Activated CD8-positive, alpha-beta T cell treated with anti-CD3 and anti-CD28 coated beads for 36 hours (primary cell): ENCODE results near the gene P3R3URF. TPM values are rescaled to one million over a fixed set of nuclear protein-coding genes. Genes with fewer than 3 reads are reported as not detected.

Experiments
- ATAC-seq: fragments of 200-7000 bp; cut with Tn5 transposase; one replicate; pipeline ENCODE4 v1.10.0; 2021; ENCODE audit warnings: mild to moderate bottlenecking, moderate library complexity
- CTCF ChIA-PET: fragments of 350-600 bp; sonication (Branson Sonifier 250); formaldehyde crosslinking; loops from one replicate; lab custom pipeline; 2021; ENCODE audit warnings: antibody characterized with exemption; lab: Charles Lee
- POLR2A ChIA-PET: fragments of 350-600 bp; sonication (Branson Sonifier 250); formaldehyde crosslinking; loops from one replicate; lab custom pipeline; 2021; ENCODE audit warnings: antibody characterized with exemption; lab: Charles Lee
- DNase-seq: peaks from one replicate; pipeline ENCODE4 v3.0.0-alpha.2; 2020
- H3K27ac Mint-ChIP-seq: one replicate; pipeline ENCODE4 v1.8.0; 2021; ENCODE audit warnings: mild to moderate bottlenecking, mixed read lengths
- H3K27me3 Mint-ChIP-seq: one replicate; pipeline ENCODE4 v1.8.0; 2021; ENCODE audit warnings: mixed read lengths
- H3K36me3 Mint-ChIP-seq: one replicate; pipeline ENCODE4 v1.8.0; 2021; ENCODE audit warnings: low read depth, mixed read lengths
- H3K4me1 Mint-ChIP-seq: one replicate; pipeline ENCODE4 v1.8.0; 2021; ENCODE audit warnings: low read depth, mixed read lengths
- H3K4me3 Mint-ChIP-seq: one replicate; pipeline ENCODE4 v1.8.0; 2021; ENCODE audit warnings: mild to moderate bottlenecking, moderate library complexity, mixed read lengths
- H3K9me3 Mint-ChIP-seq: one replicate; pipeline ENCODE4 v1.8.0; 2021; ENCODE audit warnings: mixed read lengths
- CTCF ChIP-seq: fragments of 200-600 bp; IDR thresholded peaks from one replicate; pipeline ENCODE4 v1.8.0; 2022; ENCODE audit warnings: antibody characterized with exemption, mild to moderate bottlenecking
- intact Hi-C: fragments of 100-400 bp; cut with micrococcal nuclease; formaldehyde crosslinking; loops from one replicate; pipeline ENCODE4 v1.10.0; 2022
- total RNA-seq, 2 experiments: library from RNA; stranded (reverse); gene quantifications; one replicate each; pipeline ENCODE4 v1.2.3, GENCODE V29; 2021

P3R3URF gene
- total RNA-seq, 2 experiments from 2014 or later = not detected

GRCh38 chr1:46203738-46204405 lies 27.6 kb upstream of the P3R3URF start:
- ChIA-PET POLR2A (no interaction called here), CTCF (interaction anchor here (0.7 to 3.2 kb wide), 5 partner anchors 9 to 24 kb away, joined by 3 to 13 read pairs (median 5); no protein-coding TSS in a partner anchor)
- peak overlapping the region; percentile 76 for H3K4me3 Mint-ChIP-seq
- H3K27me3 Mint-ChIP-seq = peaks cover 1% of the 10 kb centered on the region
- no peak overlapping the region for H3K27ac Mint-ChIP-seq
- H3K4me1 Mint-ChIP-seq = peaks cover 10% of the 10 kb centered on the region
- no peaks in the 10 kb centered on the region for H3K9me3 Mint-ChIP-seq
- intact Hi-C loops = no loop called here
- no peaks in the 10 kb centered on the region for H3K36me3 Mint-ChIP-seq
- no peak for TF ChIP-seq CTCF
- no peak for DNase-seq
- no peak for ATAC-seq

- ChIA-PET POLR2A (interaction anchor here (0.6 to 1.6 kb wide), 5 partner anchors 12 to 425 kb away, joined by 3 to 5 read pairs (median 3); no protein-coding TSS in a partner anchor), CTCF (interaction anchor here (1.2 to 2.2 kb wide), 3 partner anchors 18 to 57 kb away, joined by 3 to 21 read pairs (median 3); no protein-coding TSS in a partner anchor)
- H3K27me3 Mint-ChIP-seq = peaks cover 1% of the 10 kb centered on the region
- DNase-seq = no peak
- peaks cover 20% of the 10 kb centered on the region for H3K4me1 Mint-ChIP-seq
- peak overlapping the region; percentile 85 for H3K4me3 Mint-ChIP-seq
- no peaks in the 10 kb centered on the region for H3K9me3 Mint-ChIP-seq
- H3K27ac Mint-ChIP-seq = peak overlapping the region; percentile 15
- no peak for ATAC-seq
- no peak for TF ChIP-seq CTCF
- no peaks in the 10 kb centered on the region for H3K36me3 Mint-ChIP-seq
- intact Hi-C loops = no loop called here
Measured at GRCh38 chr1:46199233-46199749, 23.0 kb upstream of the P3R3URF start.

DNA sequence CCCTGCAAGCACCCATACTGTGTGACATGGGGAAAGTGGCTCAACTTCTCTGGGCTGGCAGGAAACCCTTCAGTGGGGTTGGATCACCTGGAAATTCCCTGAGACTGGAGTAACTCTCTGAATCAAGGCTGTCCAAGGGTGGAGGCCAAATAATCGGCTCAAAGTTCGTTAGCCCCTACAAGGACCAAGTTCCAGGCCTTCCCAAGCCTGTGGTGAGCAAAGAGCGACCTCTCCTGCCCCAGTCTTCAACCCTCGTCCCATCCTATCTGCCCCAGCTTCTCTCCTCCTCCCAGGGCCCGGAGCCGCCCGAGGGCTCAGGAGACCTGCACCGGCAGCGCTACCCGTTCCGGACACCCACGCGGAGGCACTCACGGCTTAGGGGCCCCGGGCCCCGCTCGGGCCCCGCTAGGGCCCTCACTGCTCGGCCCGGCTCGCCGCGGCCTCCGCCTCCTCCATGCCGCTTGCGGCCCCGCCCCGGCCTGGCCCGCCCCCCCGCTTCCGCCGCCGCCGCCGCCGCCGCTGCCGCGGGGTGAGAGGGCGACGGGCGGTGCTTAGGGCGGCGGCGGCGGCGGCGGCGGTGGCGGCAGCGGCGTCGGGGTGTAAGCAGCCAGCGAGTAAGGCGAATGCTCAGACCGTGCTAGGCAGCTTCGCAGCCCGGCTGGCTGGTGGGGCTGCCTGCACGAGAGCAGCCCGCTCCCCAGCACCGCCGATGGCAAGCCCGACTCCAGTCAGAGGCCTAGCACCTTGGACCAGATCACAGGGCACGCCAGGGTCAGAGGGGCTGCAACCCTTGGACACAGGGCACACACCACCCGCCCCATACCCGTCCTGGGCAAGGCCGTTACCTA lies 21.9 kb upstream of the P3R3URF start, which contains the start of gene POMGNT1:
POMGNT1 (minus strand) TSS at position 471 of the 848 bp plus-strand sequence. CDS start 613 bp downstream, outside the sequence.
- no peak for TF ChIP-seq CTCF
- no peaks in the 10 kb centered on the region for H3K9me3 Mint-ChIP-seq

GRCh38 chr1:46197560-46197963 lies 21.3 kb upstream of the P3R3URF start:
- no peak for TF ChIP-seq CTCF
- CTCF ChIA-PET = interaction anchor here (0.5 kb wide), 1 partner anchor 29 kb away, joined by 3 read pairs; no protein-coding TSS in a partner anchor
- peak overlapping the region; percentile 85 for H3K4me3 Mint-ChIP-seq
- H3K4me1 Mint-ChIP-seq = peaks cover 15% of the 10 kb centered on the region
- ATAC-seq (no peak), DNase-seq (no peak)
- POLR2A ChIA-PET = interaction anchor here (0.7 to 1.8 kb wide), 4 partner anchors 11 to 78 kb away, joined by 3 to 8 read pairs (median 4); no protein-coding TSS in a partner anchor
- peaks cover under 1% of the 10 kb centered on the region for H3K27me3 Mint-ChIP-seq
- no peaks in the 10 kb centered on the region for H3K9me3 Mint-ChIP-seq
- peaks cover 2% of the 10 kb centered on the region for H3K36me3 Mint-ChIP-seq
- peak overlapping the region; percentile 82 for H3K27ac Mint-ChIP-seq
- intact Hi-C loops = no loop called here

More for the DNA sequence above, 21.9 kb upstream of the P3R3URF start, which contains the start of gene POMGNT1:
- ATAC-seq = peak; percentile 96
- Mint-ChIP-seq H3K27ac (peak within 1 kb of the TSS; percentile 82), H3K36me3 (no peaks in the 10 kb centered on the region), H3K27me3 (peaks cover 1% of the 10 kb centered on the region), H3K4me1 (peaks cover 20% of the 10 kb centered on the region), H3K4me3 (peak within 1 kb of the TSS; percentile 85)
- POLR2A ChIA-PET = interaction anchor here (0.6 to 1.8 kb wide), 8 partner anchors 11 to 426 kb away, joined by 3 to 8 read pairs (median 3); no protein-coding TSS in a partner anchor
- intact Hi-C loops = no loop called here
- DNase-seq = peak; percentile 75
- CTCF ChIA-PET = interaction anchor here (0.5 to 2.2 kb wide), 3 partner anchors 26 to 56 kb away, joined by 3 to 21 read pairs (median 3); no protein-coding TSS in a partner anchor
